CD4-positive, CD25-positive, alpha-beta regulatory T cell (primary cell): ENCODE measurements around the gene CFAP47. TPM values are rescaled to one million over a fixed set of nuclear protein-coding genes. Genes with fewer than 3 reads are reported as not detected.

ENCODE experiments used
- ATAC-seq, 2 donors: fragments of 150-1000 bp; cut with Tn5 transposase; one replicate each; pipeline ENCODE4 v1.10.0; 2021; ENCODE audit warnings: low read depth in 2 of 2, moderate number of reproducible peaks in 2 of 2, moderate library complexity in 1 of 2
- DNase-seq, 3 donors: peaks; one replicate each; pipeline versions ENCODE4 v3.0.0 to v3.0.0-alpha.2; 2012 to 2022; ENCODE audit warnings: mixed read lengths in 1 of 3
- H3K27ac ChIP-seq: one replicate; pipeline ENCODE4 v1.7.0; 2013; ENCODE audit warnings: mild to moderate bottlenecking, low read length; ENCODE audit not compliant: insufficient read depth, poor library complexity, severe bottlenecking
- H3K27me3 ChIP-seq: one replicate; pipeline ENCODE4 v1.7.0; 2013; ENCODE audit warnings: low read length; ENCODE audit not compliant: control insufficient read depth, insufficient read depth
- H3K36me3 ChIP-seq: one replicate; pipeline ENCODE4 v1.7.0; 2013; ENCODE audit warnings: mild to moderate bottlenecking, low read length, moderate library complexity; ENCODE audit not compliant: control insufficient read depth, insufficient read depth
- H3K4me1 ChIP-seq: 2 replicates; pipeline ENCODE4 v1.7.0; 2013; ENCODE audit warnings: mild to moderate bottlenecking, low read length; ENCODE audit not compliant: insufficient read depth, control insufficient read depth, poor library complexity, severe bottlenecking
- H3K4me3 ChIP-seq: one replicate; pipeline ENCODE4 v1.7.0; 2013; ENCODE audit warnings: low read depth, mild to moderate bottlenecking, low read length, moderate library complexity
- H3K9me3 ChIP-seq, 2 experiments: 1 replicate in 1 of 2; 2 replicates in 1 of 2; pipeline ENCODE4 v1.7.0; 2013; ENCODE audit warnings: low read length in 2 of 2, mild to moderate bottlenecking in 1 of 2, moderate library complexity in 1 of 2; ENCODE audit not compliant: control insufficient read depth in 2 of 2
- H3K27ac Mint-ChIP-seq, 3 donors: one replicate each; pipeline ENCODE4 v1.8.0; 2020 to 2022; ENCODE audit warnings: mild to moderate bottlenecking in 3 of 3, mixed read lengths in 3 of 3, moderate library complexity in 2 of 3
- H3K27me3 Mint-ChIP-seq: one replicate; pipeline ENCODE4 v1.8.0; 2022; ENCODE audit warnings: mild to moderate bottlenecking, mixed read lengths
- H3K36me3 Mint-ChIP-seq: one replicate; pipeline ENCODE4 v1.8.0; 2020; ENCODE audit warnings: mixed read lengths
- H3K4me1 Mint-ChIP-seq, 4 donors: one replicate each; pipeline ENCODE4 v1.8.0; 2020 to 2022; ENCODE audit warnings: mixed read lengths in 4 of 4, mild to moderate bottlenecking in 1 of 4
- H3K4me3 Mint-ChIP-seq, 4 donors: one replicate each; pipeline ENCODE4 v1.8.0; 2020 to 2022; ENCODE audit warnings: mild to moderate bottlenecking in 4 of 4, mixed read lengths in 4 of 4, moderate library complexity in 3 of 4
- H3K9me3 Mint-ChIP-seq, 7 donors: one replicate each; pipeline ENCODE4 v1.8.0; 2020 to 2022; ENCODE audit warnings: mixed read lengths in 7 of 7, mild to moderate bottlenecking in 3 of 7, moderate library complexity in 2 of 7
- polyA plus RNA-seq, 4 donors: library from polyadenylated mRNA; unstranded; fragments of 300-500 nt; fragmentation: Illumina TruSeq; gene quantifications; one replicate each; pipeline ENCODE4 v1.2.3, GENCODE V29; 2021
- total RNA-seq: library from RNA; stranded (reverse); gene quantifications from one replicate; pipeline ENCODE4 v1.2.3, GENCODE V29; 2022

The CFAP47 gene
- total and polyA plus RNA-seq, 5 donors from 2014 or later: not detected

GRCh38 chrX:36434522-36434921 is 515.0 kb downstream of the CFAP47 start:
- Histone ChIP-seq H3K9me3 (no peaks in the 10 kb centered on the region), H3K36me3 (no peaks in the 10 kb centered on the region), H3K27me3 (no peaks in the 10 kb centered on the region), H3K4me1 (no peaks in the 10 kb centered on the region), H3K27ac (no peak overlapping the region), H3K4me3 (no peak overlapping the region)
- ATAC-seq: no peak
- Mint-ChIP-seq H3K4me1 (no peaks in the 10 kb centered on the region), H3K27ac (peak overlapping the region in 1 of 3 donors; percentile 20), H3K27me3 (no peaks in the 10 kb centered on the region), H3K36me3 (no peaks in the 10 kb centered on the region), H3K4me3 (no peak overlapping the region), H3K9me3 (peaks cover 0 to 8% (median 3%) of the 10 kb centered on the region in 7 donors)
- no peak for DNase-seq

Other genes starting within 250 kb of the CFAP47 start
- gene MAGEB16, start 121.4 kb upstream of the CFAP47 start, total RNA-seq: not detected
- not detected for gene MAGEB16, start 121.4 kb upstream of the CFAP47 start, polyA plus RNA-seq